Heart right ventricle (tissue), 16 donors: ENCODE results near the gene NOTCH2. TPM values are rescaled to one million over a fixed set of nuclear protein-coding genes. Genes with fewer than 3 reads are reported as not detected.

Source experiments
- ATAC-seq, 8 donors: fragments of 200-7000 bp; cut with Tn5 transposase; one replicate each; pipeline ENCODE4 v1.9.1; 2020; ENCODE audit warnings: mild to moderate bottlenecking in 8 of 8, moderate library complexity in 8 of 8, moderate number of reproducible peaks in 1 of 8
- DNase-seq, 2 donors: peaks; one replicate each; pipeline ENCODE4 v3.0.0-alpha.2; 2020
- H3K27ac ChIP-seq, 10 donors: fragments of 200-600 bp; sonication (generic) in 2 of 10; one replicate each; pipeline versions ENCODE4 v1.5.0 to v1.8.0; 2020 to 2022; ENCODE audit warnings: mild to moderate bottlenecking in 3 of 10
- H3K27me3 ChIP-seq, 7 donors: fragments of 200-600 bp; one replicate each; pipeline ENCODE4 v1.8.0; 2021 to 2022; ENCODE audit warnings: mild to moderate bottlenecking in 2 of 7
- H3K36me3 ChIP-seq, 9 donors: fragments of 200-600 bp; sonication (generic) in 1 of 9; one replicate each; pipeline versions ENCODE4 v1.5.0 to v1.8.0; 2020 to 2022; ENCODE audit warnings: mild to moderate bottlenecking in 2 of 9
- H3K4me1 ChIP-seq, 9 donors: fragments of 200-600 bp; sonication (generic) in 1 of 9; one replicate each; pipeline versions ENCODE4 v1.5.0 to v1.8.0; 2020 to 2022; ENCODE audit warnings: mild to moderate bottlenecking in 4 of 9
- H3K4me3 ChIP-seq, 10 donors: fragments of 200-600 bp; sonication (generic) in 2 of 10; one replicate each; pipeline versions ENCODE4 v1.5.0 to v1.8.0; 2020 to 2022; ENCODE audit warnings: mild to moderate bottlenecking in 7 of 10, moderate library complexity in 2 of 10
- H3K9me3 ChIP-seq, 11 donors: fragments of 200-600 bp in 10 of 11; sonication (generic) in 2 of 11; one replicate each; pipeline versions ENCODE4 v1.5.0 to v1.8.0; 2013 to 2022; ENCODE audit warnings: mild to moderate bottlenecking in 2 of 11, control low read depth in 1 of 11, moderate library complexity in 1 of 11
- CTCF ChIP-seq, 9 donors: fragments of 200-600 bp; sonication (generic) in 2 of 9; IDR thresholded peaks; one replicate each; pipeline versions ENCODE4 v1.5.0 to v1.8.0; 2021 to 2022; ENCODE audit warnings: antibody characterized with exemption in 9 of 9, mild to moderate bottlenecking in 5 of 9, moderate library complexity in 1 of 9
- WGBS, 2 donors: extraction: QIAGEN DNeasy Blood & Tissue Kit; methylation state at CpG; one replicate each; pipeline ENCODE4 v1.1.7; 2013; ENCODE audit warnings: inconsistent platforms in 1 of 2; 5-methylcytosine and 5-hydroxymethylcytosine counted together
- intact Hi-C, 10 donors: fragments of 100-400 bp; cut with DNase I; formaldehyde crosslinking; loops; one replicate each; pipeline versions ENCODE4 v1.11.1 to v1.14.2; 2022
- polyA plus RNA-seq, 2 donors: library from polyadenylated mRNA; stranded (reverse); fragments of 200-250 nt; gene quantifications; one replicate each; pipeline ENCODE4 v1.2.3, GENCODE V29; 2013
- total RNA-seq, 10 donors: library from RNA; stranded (reverse); fragmentation: NEBNext Ultra II Directional in 3 of 10; extraction: Animal tissue kit (Norgen Biotek cat#: 25700) in 3 of 10; gene quantifications; one replicate each; pipeline versions ENCODE4 v1.2.1 to v1.2.4, GENCODE V29; 2021 to 2023
- donor health status: Arrhythmogenic right ventricular cardiomyopathy.
- donor health status: ischemic (EF 13 %, LVEDD 7.1; RV severe dilation, severe dysfunction).
- donor health status: healthy with polysubstance abuse.
- donor health status: DM: no; HTN: yes; CAD: no.
- donor health status: DM: no; HTN: no; CAD: no.
- donor health status: ischemic (EF 25% LVEDD 6.9; RV normal size, moderate dysfunction).
- donor health status: ischemic (EF 25% LVEDD 5.7; RV mildly dilated, moderate dysfunction).
- donor health status: healthy.
- donor health status: DM: yes; HTN: yes; CAD: no.
- donor health status: Ischemic cardiomyopathy.
- donor health status: ischemic (EF 35%, LVEDD 5.7; RV mildly dilated, moderate dysfunction).
- donor health status: nonischemic (EF 11% LVEDD 7.7; RV severe dilation, severe dysfunction).
- donor health status: DM: yes; HTN: yes; CAD: no.
- donor health status: PGD.
- donor health status: ischemic (EF 29% LVEDD 5.4; RV normal size, mild dysfunction).
- donor health status: nonischemic (EF 23%, LVEDD 6.1; RV moderate dilation, normal function).

Gene NOTCH2
- total and polyA plus RNA-seq, 12 donors = 4.1 to 39.1 (median 23.8) TPM

DNA sequence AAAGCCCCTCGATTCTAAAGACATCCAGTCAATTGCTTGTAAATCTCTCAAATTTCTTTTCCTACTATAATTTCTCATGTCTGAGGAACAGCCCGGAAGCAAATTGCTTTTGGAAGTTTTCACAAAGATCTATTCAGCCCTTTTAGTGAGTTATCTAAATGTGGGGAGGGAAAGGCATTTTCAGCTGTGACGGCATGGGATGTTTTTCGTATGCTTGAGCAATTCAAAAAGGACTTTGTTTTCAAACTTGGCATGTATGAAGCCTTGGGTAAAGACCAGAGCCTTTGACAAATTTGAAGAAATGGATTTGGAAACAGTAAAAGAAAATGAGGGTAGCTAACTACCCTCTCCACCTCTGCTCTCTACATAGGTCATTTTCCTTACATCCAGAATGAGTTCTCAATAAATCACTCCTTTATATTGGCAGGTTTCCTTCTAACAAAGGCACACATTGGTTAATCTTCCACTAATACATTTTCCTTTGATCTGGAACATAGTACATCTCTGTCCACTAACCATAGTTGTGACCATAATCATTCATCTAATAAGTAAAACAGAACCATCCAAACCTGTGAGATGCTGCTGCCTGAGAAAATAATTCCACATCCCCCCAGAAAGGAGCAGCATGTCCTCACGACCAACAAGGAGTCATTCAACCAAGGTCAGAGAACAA, 107.0 kb downstream of the NOTCH2 start:
- H3K4me3 ChIP-seq = no peak overlapping the region
- H3K27me3 ChIP-seq = no peaks in the 10 kb centered on the region
- ATAC-seq (peak in 5 of 8 donors; percentile 13 to 62 (median 39)), DNase-seq (peak in 1 of 2 donors; percentile 26)
- H3K4me1 ChIP-seq = peaks cover 6 to 57% (median 26%) of the 10 kb centered on the region in 9 donors
- no peaks in the 10 kb centered on the region for H3K9me3 ChIP-seq
- WGBS, 2 donors = 67 to 72% methylated on average over 5 of the region's 5 CpGs
- TF ChIP-seq CTCF (IDR thresholded peaks at IDR 0.05) = no peak
- H3K27ac ChIP-seq = peak overlapping the region in 8 of 10 donors; percentile 5 to 74 (median 63)
- H3K36me3 ChIP-seq = peaks cover 0 to 89% (median 4%) of the 10 kb centered on the region in 9 donors
- intact Hi-C loops = no loop called here

DNA sequence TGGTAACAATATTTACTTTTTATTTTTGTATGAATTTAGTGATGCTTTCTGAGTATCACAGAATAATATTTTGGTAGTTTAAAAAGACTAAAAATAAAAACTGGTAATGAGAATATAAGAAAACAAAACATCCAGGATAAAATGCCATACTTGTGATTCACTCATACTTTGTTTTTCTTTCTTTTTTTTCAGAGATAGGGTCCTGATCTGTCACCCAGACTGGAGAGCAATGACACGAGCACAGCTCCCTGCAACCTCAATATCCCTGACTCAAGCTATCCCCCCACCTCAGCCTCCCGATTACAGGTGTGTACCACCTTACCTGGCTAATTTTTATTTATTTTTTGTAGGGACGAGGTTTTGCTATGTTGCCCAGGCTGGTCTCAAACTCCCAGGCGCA, 109.0 kb downstream of the NOTCH2 start:
- peaks cover 4 to 42% (median 10%) of the 10 kb centered on the region in 9 donors for H3K4me1 ChIP-seq
- peak overlapping the region in 2 of 10 donors; percentile 74 for H3K27ac ChIP-seq
- no peak overlapping the region for H3K4me3 ChIP-seq
- WGBS, 2 donors = 80 to 88% methylated on average over 4 of the region's 4 CpGs
- no peak for TF ChIP-seq CTCF (IDR thresholded peaks at IDR 0.05)
- peaks cover 0 to 87% (median 4%) of the 10 kb centered on the region in 9 donors for H3K36me3 ChIP-seq
- intact Hi-C loops = no loop called here
- ATAC-seq (no peak), DNase-seq (no peak)
- no peaks in the 10 kb centered on the region for H3K9me3 ChIP-seq
- no peaks in the 10 kb centered on the region for H3K27me3 ChIP-seq

GRCh38 chr1:119959268-119960220, 109.9 kb downstream of the NOTCH2 start:
- H3K27me3 ChIP-seq = no peaks in the 10 kb centered on the region
- no peak for TF ChIP-seq CTCF (IDR thresholded peaks at IDR 0.05)
- DNase-seq (no peak), ATAC-seq (no peak)
- 82% methylated on average over 7 of the region's 7 CpGs for WGBS, 2 donors
- H3K4me1 ChIP-seq = peaks cover 0 to 38% (median 7%) of the 10 kb centered on the region in 9 donors
- no peaks in the 10 kb centered on the region for H3K9me3 ChIP-seq
- intact Hi-C loops = loop anchor here in 3 of 10 donors (10.0 kb wide), 1 partner anchor 185 kb away; no protein-coding TSS in a partner anchor
- peaks cover 0 to 87% (median 4%) of the 10 kb centered on the region in 9 donors for H3K36me3 ChIP-seq
- peak overlapping the region in 1 of 10 donors; percentile 16 for H3K27ac ChIP-seq
- H3K4me3 ChIP-seq = no peak overlapping the region

GRCh38 chr1:119958223-119958622, 111.2 kb downstream of the NOTCH2 start:
- intact Hi-C loops = loop anchor here in 3 of 10 donors (10.0 kb wide), 1 partner anchor 187 kb away; no protein-coding TSS in a partner anchor
- 58 to 65% methylated on average over 1 of the region's 1 CpG for WGBS, 2 donors
- Histone ChIP-seq H3K4me3 (no peak overlapping the region), H3K9me3 (no peaks in the 10 kb centered on the region), H3K27ac (no peak overlapping the region), H3K4me1 (peaks cover 0 to 28% (median 7%) of the 10 kb centered on the region in 9 donors), H3K36me3 (peaks cover 0 to 87% (median 4%) of the 10 kb centered on the region in 9 donors), H3K27me3 (no peaks in the 10 kb centered on the region)
- DNase-seq (no peak), ATAC-seq (peak in 1 of 8 donors; percentile 43)
- TF ChIP-seq CTCF (IDR thresholded peaks at IDR 0.05) = no peak
